ENCODE results near the gene CD300LD. TPM values are rescaled to one million over a fixed set of nuclear protein-coding genes. Genes with fewer than 3 reads are reported as not detected.
A peak's percentile ranks its signal among the peaks of the same experiment; 100 is the strongest.
"Not testable (repeated sequence)": the region's sequence is repeated elsewhere in the genome, so short reads cannot be mapped to it uniquely, and the experiment has no call there.

Gene CD300LD
- total RNA-seq, 1 donor from 2014 or later: not detected

DNA sequence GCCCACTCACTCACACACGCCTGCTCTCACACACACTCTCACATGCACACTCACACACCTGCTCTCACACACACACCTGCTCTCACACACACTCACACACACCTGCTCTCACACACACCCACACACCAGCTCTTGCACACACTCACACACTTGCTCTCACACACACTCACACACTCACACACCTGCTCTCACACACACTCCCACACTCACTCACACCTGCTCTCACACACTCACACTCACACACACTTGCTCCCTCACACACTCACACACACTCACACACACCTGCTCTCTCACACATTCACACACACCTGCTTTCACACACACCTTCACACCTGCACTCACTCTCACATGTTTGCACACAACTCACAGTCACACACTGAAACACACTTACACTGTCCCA is 28.7 kb downstream of the CD300LD start:
- TF ChIP-seq, protein P1, sequence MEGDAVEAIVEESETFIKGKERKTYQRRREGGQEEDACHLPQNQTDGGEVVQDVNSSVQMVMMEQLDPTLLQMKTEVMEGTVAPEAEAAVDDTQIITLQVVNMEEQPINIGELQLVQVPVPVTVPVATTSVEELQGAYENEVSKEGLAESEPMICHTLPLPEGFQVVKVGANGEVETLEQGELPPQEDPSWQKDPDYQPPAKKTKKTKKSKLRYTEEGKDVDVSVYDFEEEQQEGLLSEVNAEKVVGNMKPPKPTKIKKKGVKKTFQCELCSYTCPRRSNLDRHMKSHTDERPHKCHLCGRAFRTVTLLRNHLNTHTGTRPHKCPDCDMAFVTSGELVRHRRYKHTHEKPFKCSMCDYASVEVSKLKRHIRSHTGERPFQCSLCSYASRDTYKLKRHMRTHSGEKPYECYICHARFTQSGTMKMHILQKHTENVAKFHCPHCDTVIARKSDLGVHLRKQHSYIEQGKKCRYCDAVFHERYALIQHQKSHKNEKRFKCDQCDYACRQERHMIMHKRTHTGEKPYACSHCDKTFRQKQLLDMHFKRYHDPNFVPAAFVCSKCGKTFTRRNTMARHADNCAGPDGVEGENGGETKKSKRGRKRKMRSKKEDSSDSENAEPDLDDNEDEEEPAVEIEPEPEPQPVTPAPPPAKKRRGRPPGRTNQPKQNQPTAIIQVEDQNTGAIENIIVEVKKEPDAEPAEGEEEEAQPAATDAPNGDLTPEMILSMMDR (conservative IDR thresholded peaks at IDR 0.05): no peak
- no peak for DNase-seq (ENCODE audit: low read depth, low spot score)
- Mint-ChIP-seq H3K27ac (ENCODE audit: unreplicated experiment) (no peak overlapping the region), H3K4me1 (no peaks in the 10 kb centered on the region), H3K4me3 (no peak overlapping the region), H3K9me3 (peaks cover 2% of the 10 kb centered on the region), H3K27me3 (ENCODE audit: low read depth) (peaks cover 56% of the 10 kb centered on the region), H3K36me3 (ENCODE audit: low read depth) (no peaks in the 10 kb centered on the region)

DNA sequence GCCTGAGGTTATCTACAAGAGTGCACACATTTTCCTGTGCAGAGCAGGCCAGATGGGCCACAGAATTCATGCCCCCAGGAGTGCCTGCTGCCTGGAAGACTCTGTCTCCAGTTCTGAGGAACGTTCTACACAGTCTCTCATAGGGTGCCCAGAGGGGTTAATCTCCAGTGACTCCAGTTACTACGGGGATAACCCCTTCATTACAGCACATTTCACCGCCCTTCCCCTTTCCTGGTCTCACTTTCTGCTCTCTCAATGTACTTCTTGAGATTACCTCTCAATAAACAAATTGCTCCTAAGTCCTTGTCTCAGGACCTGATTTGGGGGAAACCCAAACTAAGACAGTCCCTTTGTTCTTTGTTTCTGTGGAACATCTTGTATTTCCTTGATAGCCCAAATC is 30.5 kb downstream of the CD300LD start:
- TF ChIP-seq, protein P1 (conservative IDR thresholded peaks at IDR 0.05): no peak

DNA sequence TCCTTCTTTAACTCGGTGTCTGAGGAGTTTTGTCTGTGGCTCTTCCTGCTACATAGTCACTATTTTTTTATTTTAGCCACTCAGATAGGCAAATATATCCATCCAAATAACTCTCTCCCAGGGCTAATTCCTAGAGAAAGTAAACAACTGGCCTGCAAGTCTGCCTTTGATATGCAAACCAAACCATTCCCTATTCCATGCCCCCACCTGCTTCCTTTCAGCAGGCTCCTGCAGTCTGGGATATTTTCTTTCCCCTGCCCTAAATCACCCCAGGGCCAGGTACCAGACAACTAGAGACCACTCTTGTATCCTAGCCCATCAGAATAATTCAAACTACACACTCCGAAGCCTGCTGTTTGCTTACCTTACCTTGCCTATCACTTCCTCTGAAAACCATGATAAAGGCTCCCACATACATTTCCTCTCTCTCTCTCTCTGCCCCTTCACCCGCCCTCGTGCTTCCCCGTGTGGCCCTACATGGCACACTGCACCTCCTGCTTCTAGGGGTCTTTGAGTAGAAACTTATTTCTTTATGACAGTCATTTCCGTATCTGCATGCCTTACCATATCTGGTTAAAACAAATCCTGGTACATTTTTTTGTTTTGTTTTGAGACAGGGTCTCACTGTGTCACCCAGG is 33.1 kb downstream of the CD300LD start:
- no peak overlapping the region for H3K4me3 Mint-ChIP-seq
- peaks cover 39% of the 10 kb centered on the region for H3K27me3 Mint-ChIP-seq (ENCODE audit: low read depth)
- H3K27ac Mint-ChIP-seq (ENCODE audit: unreplicated experiment): no peak overlapping the region
- H3K9me3 Mint-ChIP-seq: no peaks in the 10 kb centered on the region
- no peaks in the 10 kb centered on the region for H3K36me3 Mint-ChIP-seq (ENCODE audit: low read depth)
- no peak for DNase-seq (ENCODE audit: low read depth, low spot score)
- H3K4me1 Mint-ChIP-seq: no peaks in the 10 kb centered on the region
- TF ChIP-seq, protein P1 (conservative IDR thresholded peaks at IDR 0.05): no peak

More for the DNA sequence above, 30.5 kb downstream of the CD300LD start:
- Mint-ChIP-seq H3K4me1 (no peaks in the 10 kb centered on the region), H3K9me3 (no peaks in the 10 kb centered on the region), H3K27ac (ENCODE audit: unreplicated experiment) (peak overlapping the region; percentile 36), H3K27me3 (ENCODE audit: low read depth) (peaks cover 50% of the 10 kb centered on the region), H3K4me3 (no peak overlapping the region), H3K36me3 (ENCODE audit: low read depth) (no peaks in the 10 kb centered on the region)
- DNase-seq (ENCODE audit: low read depth, low spot score): no peak

DNA sequence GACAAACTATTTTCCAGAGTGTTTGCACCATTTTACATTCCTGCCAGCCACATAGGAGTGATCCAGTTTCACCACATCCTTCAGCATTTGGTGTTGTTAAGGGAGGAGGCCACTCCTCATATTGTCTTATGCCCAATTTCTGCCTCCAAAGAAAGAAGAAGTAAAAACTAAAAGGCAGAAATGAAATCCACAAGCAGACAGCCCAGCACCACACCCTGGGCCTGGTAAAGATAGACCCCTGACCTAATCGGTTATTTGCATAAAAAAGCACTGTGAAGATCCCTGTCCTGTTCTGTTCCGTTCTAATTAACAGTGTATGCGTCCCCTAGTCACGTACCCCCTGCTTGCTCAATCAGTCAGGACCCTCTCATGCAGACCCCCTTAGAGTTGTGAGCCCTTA is 33.7 kb downstream of the CD300LD start:
- not testable (repeated sequence) for H3K4me3 Mint-ChIP-seq; H3K4me1 Mint-ChIP-seq; DNase-seq (ENCODE audit: low read depth, low spot score); H3K36me3 Mint-ChIP-seq (ENCODE audit: low read depth); H3K27ac Mint-ChIP-seq (ENCODE audit: unreplicated experiment); H3K9me3 Mint-ChIP-seq
- H3K27me3 Mint-ChIP-seq (ENCODE audit: low read depth): peaks cover 34% of the 10 kb centered on the region

DNA sequence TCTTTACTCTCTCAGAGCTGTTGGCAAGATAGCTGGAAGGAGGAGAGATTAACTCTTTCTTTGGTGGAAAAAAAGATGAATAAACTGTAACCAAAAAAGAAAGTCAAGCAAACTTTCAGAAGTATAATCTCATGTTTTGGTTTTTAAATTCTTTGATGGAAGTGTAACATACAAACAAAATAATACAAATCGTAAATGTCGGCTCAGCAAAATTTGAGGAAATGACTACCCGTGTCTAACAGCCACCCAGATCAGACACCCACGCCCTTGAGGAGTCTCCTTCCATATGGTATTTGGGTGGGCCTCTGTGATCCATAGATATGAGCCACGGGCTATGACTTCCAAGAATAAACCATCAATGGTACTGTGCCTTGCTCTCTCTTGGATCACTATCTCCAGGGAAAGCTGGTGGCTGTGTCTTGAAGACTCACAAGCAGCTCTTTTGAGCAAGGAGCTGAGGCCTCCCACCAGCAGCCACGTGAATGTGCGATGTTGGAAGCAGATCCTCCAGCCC is 36.6 kb downstream of the CD300LD start:
- H3K9me3 Mint-ChIP-seq: no peaks in the 10 kb centered on the region
- DNase-seq (ENCODE audit: low read depth, low spot score): no peak
- H3K27ac Mint-ChIP-seq (ENCODE audit: unreplicated experiment): peak overlapping the region; percentile 57
- no peak overlapping the region for H3K4me3 Mint-ChIP-seq
- TF ChIP-seq, protein P1 (conservative IDR thresholded peaks at IDR 0.05): no peak
- peaks cover 18% of the 10 kb centered on the region for H3K27me3 Mint-ChIP-seq (ENCODE audit: low read depth)
- H3K4me1 Mint-ChIP-seq: peaks cover 6% of the 10 kb centered on the region
- no peaks in the 10 kb centered on the region for H3K36me3 Mint-ChIP-seq (ENCODE audit: low read depth)

DNA sequence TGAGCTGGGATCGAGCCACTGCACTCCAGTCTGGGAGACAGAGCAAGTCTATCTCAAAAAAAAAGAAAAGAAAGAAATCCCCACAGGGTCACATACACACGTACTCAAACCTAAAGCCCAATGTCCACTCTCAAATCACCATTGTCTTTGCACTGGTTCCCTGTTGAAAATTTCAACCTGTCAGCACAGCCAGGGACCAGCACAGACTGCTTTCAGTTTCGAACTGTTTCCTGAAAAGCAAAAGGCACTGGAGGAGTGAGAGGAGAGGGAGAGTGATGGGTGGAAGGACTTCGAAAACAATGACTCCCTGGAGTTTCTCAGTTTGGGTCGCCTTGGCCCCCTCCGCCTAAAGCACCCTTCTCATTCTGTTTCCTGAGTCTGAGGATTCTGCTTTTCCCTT is 37.2 kb downstream of the CD300LD start:
- DNase-seq (ENCODE audit: low read depth, low spot score): no peak
- Mint-ChIP-seq H3K27me3 (ENCODE audit: low read depth) (peaks cover 18% of the 10 kb centered on the region), H3K9me3 (no peaks in the 10 kb centered on the region), H3K4me3 (no peak overlapping the region), H3K27ac (ENCODE audit: unreplicated experiment) (peak overlapping the region; percentile 57), H3K4me1 (peaks cover 6% of the 10 kb centered on the region), H3K36me3 (ENCODE audit: low read depth) (no peaks in the 10 kb centered on the region)
- TF ChIP-seq, protein P1 (conservative IDR thresholded peaks at IDR 0.05): no peak

Data from neural crest cell (in vitro differentiated cells).